AG10803 (cell line): ENCODE results near the gene BARHL2.

Experiments used
- DNase-seq: peaks from one replicate; pipeline ENCODE4 v3.0.0; 2010; ENCODE audit warnings: low read depth
- H3K4me3 ChIP-seq: 2 replicates; pipeline ENCODE4 v1.5.1; 2011; ENCODE audit warnings: mild to moderate bottlenecking, low read length, control low read depth
- CTCF ChIP-seq: conservative IDR thresholded peaks from 2 replicates; pipeline ENCODE4 v1.5.1; 2011; ENCODE audit warnings: mild to moderate bottlenecking, low read length, control low read depth, inconsistent platforms

BARHL2 gene

GRCh38 chr1:90687747-90688146 is 29.4 kb downstream of the BARHL2 start:
- DNase-seq, result no peak
- no peak overlapping the region for H3K4me3 ChIP-seq
- TF ChIP-seq CTCF, result no peak

GRCh38 chr1:90675161-90675847 is 41.8 kb downstream of the BARHL2 start:
- TF ChIP-seq CTCF, result no peak
- DNase-seq, result no peak
- H3K4me3 ChIP-seq, result no peak overlapping the region

GRCh38 chr1:90671741-90672140 is 45.4 kb downstream of the BARHL2 start:
- no peak for TF ChIP-seq CTCF
- DNase-seq, result no peak

GRCh38 chr1:90671251-90671650 is 45.9 kb downstream of the BARHL2 start:
- H3K4me3 ChIP-seq, result no peak overlapping the region
- DNase-seq, result no peak
- no peak for TF ChIP-seq CTCF

More at GRCh38 chr1:90671741-90672140, 45.4 kb downstream of the BARHL2 start:
- no peak overlapping the region for H3K4me3 ChIP-seq
